Body of pancreas (tissue), 4 donors: ENCODE measurements around the gene ATP5IF1.

Experiments
- CTCF ChIP-seq, 7 experiments: fragments of 450-650 bp in 4 of 7; fragments of 200-600 bp in 3 of 7; sonication (generic) in 3 of 7; IDR thresholded peaks; one replicate each; pipeline ENCODE4 v1.5.1; 2016 to 2019; ENCODE audit warnings: antibody characterized with exemption in 7 of 7
- POLR2A ChIP-seq, 3 donors: fragments of 450-650 bp; IDR thresholded peaks; one replicate each; pipeline ENCODE4 v1.6.1; 2016; ENCODE audit warnings: antibody characterized with exemption in 3 of 3, mild to moderate bottlenecking in 2 of 3

- TF ChIP-seq CTCF (IDR thresholded peaks at IDR 0.05) (no peak), POLR2A (IDR thresholded peaks at IDR 0.05) (no peak)
These were observed 50.2 kb downstream of the ATP5IF1 start for GRCh38 chr1:28286111-28286510.
